ENCODE data around the gene APOF.
A peak's percentile ranks its signal among the peaks of the same experiment; 100 is the strongest.
"Not testable (repeated sequence)": the region's sequence is repeated elsewhere in the genome, so short reads cannot be mapped to it uniquely, and the experiment has no call there.

The APOF gene

DNA sequence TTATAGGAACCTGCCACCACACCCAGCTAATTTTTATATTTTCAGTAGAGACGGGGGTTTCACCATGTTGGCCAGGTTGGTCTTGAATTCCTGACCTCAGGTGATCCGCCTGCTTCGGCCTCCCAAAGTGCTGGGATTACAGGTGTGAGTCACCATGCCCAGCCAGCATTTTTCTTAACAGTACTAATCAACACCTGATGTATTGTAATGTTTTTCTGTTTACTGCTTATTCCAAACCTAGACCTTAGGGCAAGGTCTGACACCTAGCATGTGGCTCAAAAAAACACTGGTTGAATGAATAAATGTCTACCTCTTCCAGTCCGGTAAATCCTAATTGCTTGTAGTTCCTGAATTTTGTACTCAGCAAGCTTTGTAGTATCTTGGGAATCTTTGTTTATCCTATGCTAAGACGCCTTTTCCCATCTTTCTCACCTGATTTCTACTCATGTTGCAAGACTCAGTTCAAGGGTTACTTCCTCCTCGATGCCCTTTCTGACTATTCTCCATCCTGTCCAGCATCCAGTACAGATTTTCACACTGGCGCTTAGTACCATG lies 31.6 kb downstream of the APOF start:
- DNase-seq, result no peak

GRCh38 chr12:56326533-56326932 lies 36.1 kb downstream of the APOF start:
- DNase-seq, result no peak

DNA sequence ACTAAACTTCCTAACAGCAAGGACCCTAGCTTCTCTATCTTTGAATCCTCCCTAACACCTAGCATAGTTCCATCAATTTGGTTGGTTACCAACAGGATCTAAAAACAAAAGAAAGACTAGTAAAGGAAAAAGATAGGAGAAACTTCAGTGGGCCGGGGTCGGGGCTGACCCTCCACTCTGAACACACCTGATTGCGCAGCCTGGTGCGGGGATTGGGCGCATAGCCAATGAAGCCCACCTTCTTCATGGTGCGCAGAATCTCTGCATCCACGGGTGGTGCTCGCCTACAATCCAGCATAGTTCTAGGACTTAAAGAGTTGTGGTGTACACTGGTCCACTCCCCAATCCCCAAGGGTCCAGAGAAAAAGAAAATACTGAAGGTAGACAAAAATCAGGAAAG lies 36.5 kb downstream of the APOF start:
- no peak for DNase-seq

- no peak for DNase-seq
Measured at GRCh38 chr12:56324206-56324605, 38.5 kb downstream of the APOF start.

DNA sequence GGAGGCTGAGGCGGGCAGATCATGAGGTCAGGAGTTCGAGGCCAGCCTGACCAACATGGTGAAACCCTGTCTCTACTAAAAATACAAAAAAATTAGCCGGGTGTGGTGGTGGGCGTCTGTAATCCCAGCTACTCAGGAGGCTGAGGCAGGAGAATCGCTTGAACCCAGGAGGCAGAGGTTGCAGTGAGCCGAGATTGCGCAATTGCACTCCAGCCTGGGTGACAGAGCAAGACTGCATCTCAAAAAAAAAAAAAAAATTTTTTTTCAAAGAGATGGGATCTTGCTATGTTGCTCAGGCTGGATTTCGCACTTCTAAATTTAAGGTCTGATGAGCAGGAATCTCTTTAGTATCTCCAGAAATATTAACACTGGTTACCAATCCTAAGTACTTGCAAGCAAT lies 41.0 kb downstream of the APOF start:
- DNase-seq, result not testable (repeated sequence)

- DNase-seq, result no peak
Measured at GRCh38 chr12:56321027-56321426, 41.6 kb downstream of the APOF start.

- no peak for DNase-seq
Measured at GRCh38 chr12:56317675-56318074, 45.0 kb downstream of the APOF start.

- peak; percentile 99 for DNase-seq
Measured at GRCh38 chr12:56315622-56316473, 46.8 kb downstream of the APOF start, which contains the start of gene CNPY2. Gene CNPY2 (minus strand): TSS chr12:56315988. CDS start chr12:56315217, 771 bp downstream.

- no peak for DNase-seq
Measured at GRCh38 chr12:56315249-56315621, 47.4 kb downstream of the APOF start.

DNA sequence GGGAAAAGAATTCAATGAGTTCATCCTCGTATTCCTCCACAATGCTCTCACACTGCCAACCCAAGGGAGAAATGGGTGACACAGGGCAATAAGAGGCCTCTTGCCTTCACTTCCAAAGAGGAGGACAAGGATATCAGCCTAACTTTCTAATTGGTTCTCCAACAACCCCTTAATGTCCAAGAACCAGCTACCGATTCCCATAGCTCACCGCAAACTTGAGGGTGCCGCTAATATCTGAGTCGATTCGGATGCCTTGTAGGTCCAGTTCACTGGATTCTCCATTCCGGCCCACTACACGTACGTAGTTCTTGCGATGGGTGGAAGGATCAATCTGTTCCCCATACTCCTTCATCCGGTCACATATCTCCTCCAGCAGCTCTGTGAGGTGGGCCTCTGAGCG lies 51.7 kb downstream of the APOF start:
- no peak for DNase-seq
